Rectal smooth muscle tissue (tissue), 1 donor: Measurements from ENCODE around the gene RNF17.
A peak's percentile ranks its signal among the peaks of the same experiment; 100 is the strongest.
"Not testable (repeated sequence)": the region's sequence is repeated elsewhere in the genome, so short reads cannot be mapped to it uniquely, and the experiment has no call there.

Experiments used
- H3K27ac ChIP-seq: one replicate; pipeline ENCODE4 v1.7.0; 2013; ENCODE audit warnings: low read depth, low read length, inconsistent platforms
- H3K27me3 ChIP-seq: one replicate; pipeline ENCODE4 v1.7.0; 2013; ENCODE audit warnings: low read length; ENCODE audit not compliant: control insufficient read depth, insufficient read depth
- H3K36me3 ChIP-seq: one replicate; pipeline ENCODE4 v1.7.0; 2013; ENCODE audit warnings: low read length; ENCODE audit not compliant: control insufficient read depth, insufficient read depth
- H3K4me1 ChIP-seq: one replicate; pipeline ENCODE4 v1.7.0; 2013; ENCODE audit warnings: low read length; ENCODE audit not compliant: control insufficient read depth, insufficient read depth
- H3K4me3 ChIP-seq: one replicate; pipeline ENCODE4 v1.7.0; 2013; ENCODE audit warnings: low read length
- H3K9ac ChIP-seq: one replicate; pipeline ENCODE4 v1.7.0; 2013; ENCODE audit warnings: low read length

Gene RNF17

DNA sequence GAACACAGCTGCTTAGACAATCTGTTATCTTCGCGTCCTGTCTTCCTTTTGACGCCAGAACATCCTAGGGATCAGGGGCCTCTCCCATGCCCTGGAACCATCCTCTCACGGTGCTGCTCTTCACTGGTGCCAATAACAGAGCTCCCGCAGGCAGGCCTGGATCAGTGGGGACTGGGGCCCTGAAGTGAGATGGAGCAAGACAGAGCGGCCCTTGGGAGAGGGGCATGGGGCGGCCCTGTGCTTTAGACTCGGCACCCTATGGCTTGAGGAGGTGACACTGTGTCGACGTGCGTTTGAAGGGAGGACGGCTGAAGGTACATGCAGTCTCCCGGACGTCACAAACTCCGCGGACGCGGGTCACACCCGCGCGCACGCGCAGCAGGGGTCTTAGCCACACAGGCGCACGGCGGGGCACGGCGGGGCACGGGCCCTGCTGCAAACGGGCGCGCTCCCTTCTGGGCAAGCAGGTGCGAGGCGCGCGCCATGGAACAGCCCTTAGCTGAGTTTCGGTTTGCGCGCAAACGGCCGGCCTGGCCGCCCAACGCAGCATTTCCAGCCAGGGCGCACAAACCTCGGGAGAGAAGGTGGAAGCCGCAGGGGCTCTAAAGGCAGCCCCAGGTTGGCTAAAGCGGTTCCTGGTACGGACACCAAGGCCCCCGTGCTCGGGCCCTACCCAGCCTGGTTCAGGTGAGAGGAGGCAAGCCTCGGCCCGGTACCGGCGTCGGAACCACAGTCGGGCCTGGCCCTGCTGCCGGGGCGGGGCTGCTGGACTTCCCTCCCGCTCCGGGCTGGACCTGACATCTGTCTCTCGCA is 16.5 kb upstream of the RNF17 start:
- Histone ChIP-seq H3K4me3 (peak overlapping the region; percentile 7), H3K9ac (no peak overlapping the region), H3K36me3 (no peaks in the 10 kb centered on the region), H3K27ac (no peak overlapping the region), H3K4me1 (no peaks in the 10 kb centered on the region), H3K27me3 (peaks cover 9% of the 10 kb centered on the region)

- H3K27ac ChIP-seq = no peak overlapping the region
- H3K36me3 ChIP-seq = no peaks in the 10 kb centered on the region
- no peaks in the 10 kb centered on the region for H3K4me1 ChIP-seq
- no peak overlapping the region for H3K9ac ChIP-seq
- H3K4me3 ChIP-seq = peak overlapping the region; percentile 7
- H3K27me3 ChIP-seq = peaks cover 9% of the 10 kb centered on the region
Measured at GRCh38 chr13:24748061-24748400, 15.9 kb upstream of the RNF17 start.

GRCh38 chr13:24759197-24759596 is 4.8 kb upstream of the RNF17 start:
- no peak overlapping the region for H3K27ac ChIP-seq
- no peaks in the 10 kb centered on the region for H3K27me3 ChIP-seq
- H3K36me3 ChIP-seq = no peaks in the 10 kb centered on the region
- no peaks in the 10 kb centered on the region for H3K4me1 ChIP-seq
- no peak overlapping the region for H3K4me3 ChIP-seq
- no peak overlapping the region for H3K9ac ChIP-seq

GRCh38 chr13:24764276-24764630 is 284 bp downstream of the RNF17 start:
- no peaks in the 10 kb centered on the region for H3K27me3 ChIP-seq
- no peak overlapping the region for H3K9ac ChIP-seq
- no peaks in the 10 kb centered on the region for H3K36me3 ChIP-seq
- H3K4me1 ChIP-seq = no peaks in the 10 kb centered on the region
- H3K27ac ChIP-seq = no peak overlapping the region
- H3K4me3 ChIP-seq = no peak overlapping the region

- Histone ChIP-seq H3K27ac (no peak overlapping the region), H3K36me3 (no peaks in the 10 kb centered on the region), H3K4me3 (no peak overlapping the region), H3K27me3 (no peaks in the 10 kb centered on the region), H3K4me1 (no peaks in the 10 kb centered on the region), H3K9ac (no peak overlapping the region)
Measured at GRCh38 chr13:24777171-24777570, 13.2 kb downstream of the RNF17 start.

- Histone ChIP-seq H3K4me1 (no peaks in the 10 kb centered on the region), H3K27me3 (no peaks in the 10 kb centered on the region), H3K4me3 (no peak overlapping the region), H3K9ac (no peak overlapping the region), H3K27ac (no peak overlapping the region), H3K36me3 (no peaks in the 10 kb centered on the region)
Measured at GRCh38 chr13:24784319-24784718, 20.4 kb downstream of the RNF17 start.

- no peaks in the 10 kb centered on the region for H3K36me3 ChIP-seq
- H3K27ac ChIP-seq = no peak overlapping the region
- H3K9ac ChIP-seq = no peak overlapping the region
- no peaks in the 10 kb centered on the region for H3K27me3 ChIP-seq
- H3K4me3 ChIP-seq = no peak overlapping the region
- no peaks in the 10 kb centered on the region for H3K4me1 ChIP-seq
Measured at GRCh38 chr13:24788538-24788937, 24.6 kb downstream of the RNF17 start.

DNA sequence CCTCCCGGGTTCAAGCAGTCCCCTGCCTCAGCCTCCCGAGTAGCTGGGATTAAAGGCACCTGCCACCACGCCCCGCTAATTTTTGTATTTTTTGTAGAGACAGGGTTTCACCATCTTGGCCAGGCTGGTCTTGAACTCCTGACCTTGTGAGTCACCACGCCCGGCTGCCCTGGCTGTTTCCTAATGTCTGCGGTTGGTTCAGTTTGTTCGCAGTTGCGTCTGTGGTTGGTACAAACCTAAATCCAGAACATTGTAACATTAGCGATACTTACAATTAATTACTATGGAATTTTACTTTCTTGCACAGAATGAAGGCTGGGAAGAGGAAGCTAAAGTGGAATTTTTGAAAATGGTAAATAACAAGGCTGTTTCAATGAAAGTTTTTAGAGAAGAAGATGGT is 38.1 kb downstream of the RNF17 start:
- H3K4me3 ChIP-seq = no peak overlapping the region
- no peaks in the 10 kb centered on the region for H3K36me3 ChIP-seq
- no peaks in the 10 kb centered on the region for H3K27me3 ChIP-seq
- H3K4me1 ChIP-seq = no peaks in the 10 kb centered on the region
- no peak overlapping the region for H3K27ac ChIP-seq
- H3K9ac ChIP-seq = no peak overlapping the region

DNA sequence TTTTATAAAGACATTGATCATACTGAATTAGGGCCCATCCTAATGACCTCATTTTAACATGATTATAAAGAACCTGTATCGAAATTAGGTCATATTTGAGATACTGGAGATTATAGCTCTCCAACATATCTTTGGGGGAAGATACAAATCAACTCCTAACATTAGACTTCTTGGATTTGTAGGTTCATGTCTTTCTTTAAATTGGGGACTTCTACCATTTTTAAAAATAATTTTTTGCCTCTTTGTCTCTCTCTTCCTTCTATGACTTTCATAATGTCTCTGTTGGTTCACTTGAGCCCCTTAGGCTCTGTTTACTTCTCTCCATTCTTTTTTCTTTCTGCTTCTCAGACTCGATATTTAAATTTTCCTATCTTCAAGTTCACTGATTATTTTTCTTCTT is 57.2 kb downstream of the RNF17 start:
- Histone ChIP-seq H3K27me3 (no peaks in the 10 kb centered on the region), H3K4me1 (no peaks in the 10 kb centered on the region), H3K4me3 (no peak overlapping the region), H3K36me3 (no peaks in the 10 kb centered on the region), H3K9ac (no peak overlapping the region), H3K27ac (no peak overlapping the region)

DNA sequence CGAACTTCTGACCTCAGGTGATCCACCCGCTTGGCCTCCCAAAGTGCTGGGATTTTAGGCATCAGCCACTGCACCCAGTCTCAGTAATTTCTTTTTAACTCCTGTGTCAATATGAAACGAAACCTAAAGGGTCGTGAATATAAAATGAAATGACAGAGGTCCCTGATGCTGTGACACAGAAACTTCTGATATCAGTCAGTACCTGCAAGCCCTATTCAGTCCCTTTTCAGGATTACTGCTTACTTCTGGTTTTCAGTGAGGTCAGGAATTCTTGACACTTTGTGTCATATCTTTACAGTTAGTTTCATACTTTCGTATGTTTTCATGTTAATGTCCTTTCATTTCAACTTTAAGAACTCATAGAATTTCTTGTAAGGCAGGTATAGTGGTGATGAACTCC is 58.7 kb downstream of the RNF17 start:
- Histone ChIP-seq H3K9ac (no peak overlapping the region), H3K36me3 (no peaks in the 10 kb centered on the region), H3K27ac (no peak overlapping the region), H3K4me3 (no peak overlapping the region), H3K4me1 (no peaks in the 10 kb centered on the region), H3K27me3 (no peaks in the 10 kb centered on the region)

DNA sequence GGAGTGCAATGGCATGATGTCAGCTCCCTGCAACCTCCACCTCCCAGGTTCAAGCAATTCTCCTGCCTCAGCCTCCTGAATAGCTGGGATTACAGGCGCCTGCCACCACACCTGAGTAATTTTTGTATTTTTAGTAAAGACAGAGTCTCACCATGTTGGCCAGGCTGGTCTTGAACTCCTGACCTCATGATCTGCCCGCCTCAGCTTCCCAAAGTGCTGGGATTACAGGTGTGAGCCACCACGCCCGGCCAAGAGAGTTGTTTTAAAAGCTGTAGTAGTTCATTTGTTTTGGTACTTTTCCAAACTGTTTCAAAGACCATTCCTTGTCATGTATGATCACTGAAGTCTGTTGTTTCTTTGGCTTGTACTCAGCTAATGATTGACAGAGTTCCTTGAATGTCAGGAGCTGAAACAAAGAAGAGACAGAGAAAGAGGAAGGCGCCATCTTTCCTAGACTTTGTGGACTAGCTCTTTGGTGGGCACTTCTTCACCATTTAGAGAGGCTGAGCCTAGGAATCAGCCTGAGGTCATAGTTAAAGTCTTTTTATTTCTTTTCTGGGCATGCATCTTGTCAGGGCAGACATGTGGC is 59.2 kb downstream of the RNF17 start:
- not testable (repeated sequence) for H3K9ac ChIP-seq

DNA sequence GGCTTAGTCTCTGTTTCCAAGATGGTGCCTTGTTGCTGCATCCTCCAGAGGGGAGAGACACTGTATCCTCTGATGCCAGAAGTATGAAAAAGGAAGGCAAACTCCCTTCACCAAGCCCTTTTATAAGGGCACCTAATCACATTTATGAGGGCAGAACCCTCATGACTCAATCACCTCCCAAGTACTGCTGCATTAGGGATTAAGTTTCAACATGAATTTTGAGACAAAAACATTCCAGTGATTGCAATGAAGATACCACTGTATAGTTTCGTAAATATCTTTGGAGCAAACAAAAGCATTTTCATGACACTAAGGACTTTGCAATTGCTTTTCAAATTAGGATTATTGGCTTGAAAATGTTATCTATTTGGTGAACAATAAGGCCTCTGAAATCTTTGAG is 63.8 kb downstream of the RNF17 start:
- Histone ChIP-seq H3K27ac (no peak overlapping the region), H3K27me3 (no peaks in the 10 kb centered on the region), H3K9ac (no peak overlapping the region), H3K36me3 (no peaks in the 10 kb centered on the region), H3K4me1 (no peaks in the 10 kb centered on the region), H3K4me3 (no peak overlapping the region)

More for the DNA sequence above, 59.2 kb downstream of the RNF17 start:
- not testable (repeated sequence) for H3K36me3 ChIP-seq, H3K27ac ChIP-seq, H3K4me3 ChIP-seq, H3K4me1 ChIP-seq, H3K27me3 ChIP-seq

DNA sequence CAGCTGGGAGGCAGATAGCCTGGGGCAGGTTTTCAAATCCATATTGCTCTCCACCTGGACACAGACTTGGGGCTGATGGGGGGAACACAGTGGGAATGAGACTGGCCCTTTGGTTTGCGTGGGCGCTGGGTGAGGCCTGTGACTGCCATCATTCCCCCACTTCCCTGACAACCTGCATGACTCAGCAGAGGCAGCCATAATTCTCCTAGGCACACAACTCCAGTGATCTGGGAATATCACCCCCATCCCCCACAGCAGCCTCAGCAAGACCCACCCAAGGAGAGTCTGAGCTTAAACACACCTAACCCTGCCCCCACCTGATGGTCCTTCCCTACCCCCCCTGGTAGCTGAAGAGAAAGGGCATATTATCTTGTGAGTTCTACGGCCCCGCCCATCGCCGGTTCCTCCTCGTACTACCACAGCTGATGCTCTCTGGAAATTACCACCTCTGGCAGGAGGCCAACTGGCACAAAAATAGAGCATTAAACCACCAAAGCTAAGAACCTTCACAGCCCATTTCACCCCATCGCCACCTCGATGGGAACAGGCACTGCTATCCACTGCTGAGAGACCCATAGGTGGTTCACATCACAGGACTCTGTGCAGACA is 71.0 kb downstream of the RNF17 start:
- Histone ChIP-seq H3K27ac (no peak overlapping the region), H3K36me3 (no peaks in the 10 kb centered on the region)

More for the DNA sequence above, 71.0 kb downstream of the RNF17 start:
- H3K27me3 ChIP-seq = no peaks in the 10 kb centered on the region
- H3K4me3 ChIP-seq = no peak overlapping the region
- no peak overlapping the region for H3K9ac ChIP-seq
- no peaks in the 10 kb centered on the region for H3K4me1 ChIP-seq
